Thymus (tissue), 11 donors: ENCODE data around the gene TXNRD2. TPM values are rescaled to one million over a fixed set of nuclear protein-coding genes. Genes with fewer than 3 reads are reported as not detected.

Source experiments
- DNase-seq, 9 donors: peaks; one replicate each; pipeline ENCODE4 v3.0.0-alpha.2; 2013; ENCODE audit warnings: low spot score in 9 of 9, low read depth in 6 of 9, missing footprints in 1 of 9
- H3K27ac ChIP-seq, 2 donors: one replicate each; pipeline ENCODE4 v1.5.1; 2013; ENCODE audit warnings: control low read depth in 1 of 2, low read depth in 1 of 2, low read length in 1 of 2, mild to moderate bottlenecking in 1 of 2, moderate library complexity in 1 of 2
- H3K27me3 ChIP-seq, 2 donors: one replicate each; pipeline ENCODE4 v1.5.1; 2013; ENCODE audit warnings: low read length in 1 of 2; ENCODE audit not compliant: control insufficient read depth in 2 of 2, insufficient read depth in 1 of 2
- H3K36me3 ChIP-seq, 2 donors: one replicate each; pipeline ENCODE4 v1.5.1; 2013; ENCODE audit warnings: low read length in 1 of 2, mild to moderate bottlenecking in 1 of 2, moderate library complexity in 1 of 2; ENCODE audit not compliant: control insufficient read depth in 2 of 2, insufficient read depth in 2 of 2
- H3K4me1 ChIP-seq, 2 donors: one replicate each; pipeline ENCODE4 v1.5.1; 2013; ENCODE audit warnings: low read length in 2 of 2; ENCODE audit not compliant: control insufficient read depth in 2 of 2, insufficient read depth in 2 of 2
- H3K4me3 ChIP-seq, 2 donors: one replicate each; pipeline ENCODE4 v1.5.1; 2013; ENCODE audit warnings: low read length in 2 of 2, control low read depth in 1 of 2, mild to moderate bottlenecking in 1 of 2
- H3K9me3 ChIP-seq, 2 donors: one replicate each; pipeline ENCODE4 v1.5.1; 2013; ENCODE audit warnings: low read length in 1 of 2, mild to moderate bottlenecking in 1 of 2; ENCODE audit not compliant: control insufficient read depth in 2 of 2, insufficient read depth in 1 of 2
- WGBS: extraction: QIAGEN DNeasy Blood & Tissue Kit; methylation state at CpG from one replicate; pipeline ENCODE4 v1.1.7; 2013; 5-methylcytosine and 5-hydroxymethylcytosine counted together
- polyA plus RNA-seq: library from polyadenylated mRNA; stranded (reverse); fragments of 200-250 nt; gene quantifications from one replicate; pipeline ENCODE4 v1.2.3, GENCODE V29; 2013
- total RNA-seq: library from RNA; stranded (reverse); fragments of 120-200 nt; gene quantifications from one replicate; pipeline ENCODE4 v1.2.4, GENCODE V29; 2013
- donor health status: healthy.

The TXNRD2 gene
- total and polyA plus RNA-seq, 2 donors, result 10.1 to 24.2 TPM

GRCh38 chr22:19876941-19877625 is 64.5 kb downstream of the TXNRD2 start:
- peaks cover 28 to 70% of the 10 kb centered on the region in 2 donors for H3K4me1 ChIP-seq
- no peaks in the 10 kb centered on the region for H3K27me3 ChIP-seq
- H3K36me3 ChIP-seq, result no peaks in the 10 kb centered on the region
- DNase-seq, result no peak
- no peak overlapping the region for H3K27ac ChIP-seq
- peaks cover 0 to 5% of the 10 kb centered on the region in 2 donors for H3K9me3 ChIP-seq
- 95% methylated on average over 18 of the region's 18 CpGs for WGBS
- H3K4me3 ChIP-seq, result no peak overlapping the region

GRCh38 chr22:19876314-19876940 is 65.2 kb downstream of the TXNRD2 start:
- WGBS, result 94% methylated on average over 21 of the region's 21 CpGs
- Histone ChIP-seq H3K4me3 (no peak overlapping the region), H3K36me3 (no peaks in the 10 kb centered on the region), H3K27ac (no peak overlapping the region), H3K9me3 (peaks cover 0 to 5% of the 10 kb centered on the region in 2 donors), H3K4me1 (peaks cover 28 to 69% of the 10 kb centered on the region in 2 donors), H3K27me3 (no peaks in the 10 kb centered on the region)
- no peak for DNase-seq

- no peaks in the 10 kb centered on the region for H3K27me3 ChIP-seq
- no peak for DNase-seq
- peaks cover 0 to 5% of the 10 kb centered on the region in 2 donors for H3K9me3 ChIP-seq
- H3K4me1 ChIP-seq, result peaks cover 28 to 69% of the 10 kb centered on the region in 2 donors
- 95% methylated on average over 23 of the region's 23 CpGs for WGBS
- H3K36me3 ChIP-seq, result no peaks in the 10 kb centered on the region
- H3K27ac ChIP-seq, result peak overlapping the region in 1 of 2 donors; percentile 91
- no peak overlapping the region for H3K4me3 ChIP-seq
Measured at GRCh38 chr22:19875531-19876313, 65.9 kb downstream of the TXNRD2 start.

- peaks cover 28 to 63% of the 10 kb centered on the region in 2 donors for H3K4me1 ChIP-seq
- DNase-seq, result no peak
- H3K4me3 ChIP-seq, result no peak overlapping the region
- no peaks in the 10 kb centered on the region for H3K27me3 ChIP-seq
- peak overlapping the region; percentile 47 to 91 for H3K27ac ChIP-seq
- peaks cover 0 to 5% of the 10 kb centered on the region in 2 donors for H3K9me3 ChIP-seq
- WGBS, result 91% methylated on average over 12 of the region's 12 CpGs
- H3K36me3 ChIP-seq, result no peaks in the 10 kb centered on the region
Measured at GRCh38 chr22:19875061-19875530, 66.5 kb downstream of the TXNRD2 start.

GRCh38 chr22:19874307-19875060 is 67.1 kb downstream of the TXNRD2 start:
- Histone ChIP-seq H3K36me3 (no peaks in the 10 kb centered on the region), H3K4me3 (no peak overlapping the region), H3K9me3 (peaks cover 0 to 5% of the 10 kb centered on the region in 2 donors), H3K27me3 (no peaks in the 10 kb centered on the region), H3K4me1 (peaks cover 28 to 62% of the 10 kb centered on the region in 2 donors), H3K27ac (peak overlapping the region; percentile 74 to 91)
- WGBS, result 60% methylated on average over 27 of the region's 27 CpGs
- DNase-seq, result peak in 4 of 9 donors; percentile 49 to 88 (median 65)

GRCh38 chr22:19873960-19874306 is 67.7 kb downstream of the TXNRD2 start:
- peaks cover 0 to 5% of the 10 kb centered on the region in 2 donors for H3K9me3 ChIP-seq
- DNase-seq, result no peak
- H3K4me3 ChIP-seq, result no peak overlapping the region
- H3K36me3 ChIP-seq, result no peaks in the 10 kb centered on the region
- peak overlapping the region; percentile 74 to 91 for H3K27ac ChIP-seq
- peaks cover 28 to 64% of the 10 kb centered on the region in 2 donors for H3K4me1 ChIP-seq
- no peaks in the 10 kb centered on the region for H3K27me3 ChIP-seq
- 45% methylated on average over 7 of the region's 7 CpGs for WGBS

- WGBS, result 97% methylated on average over 27 of the region's 27 CpGs
- H3K36me3 ChIP-seq, result no peaks in the 10 kb centered on the region
- H3K4me3 ChIP-seq, result no peak overlapping the region
- peaks cover 28 to 70% of the 10 kb centered on the region in 2 donors for H3K4me1 ChIP-seq
- peak overlapping the region in 1 of 2 donors; percentile 91 for H3K27ac ChIP-seq
- no peak for DNase-seq
- peaks cover 0 to 5% of the 10 kb centered on the region in 2 donors for H3K9me3 ChIP-seq
- no peaks in the 10 kb centered on the region for H3K27me3 ChIP-seq
Measured at GRCh38 chr22:19873138-19873959, 68.3 kb downstream of the TXNRD2 start.

- no peaks in the 10 kb centered on the region for H3K27me3 ChIP-seq
- H3K9me3 ChIP-seq, result peaks cover 0 to 5% of the 10 kb centered on the region in 2 donors
- peaks cover 28 to 72% of the 10 kb centered on the region in 2 donors for H3K4me1 ChIP-seq
- DNase-seq, result peak in 1 of 9 donors; percentile 65
- H3K4me3 ChIP-seq, result no peak overlapping the region
- WGBS, result 47% methylated on average over 7 of the region's 7 CpGs
- H3K27ac ChIP-seq, result peak overlapping the region in 1 of 2 donors; percentile 11
- no peaks in the 10 kb centered on the region for H3K36me3 ChIP-seq
Measured at GRCh38 chr22:19872779-19873137, 68.9 kb downstream of the TXNRD2 start.
